Measurements from ENCODE around the gene ADGRD2. TPM values are rescaled to one million over a fixed set of nuclear protein-coding genes. Genes with fewer than 3 reads are reported as not detected.

ADGRD2 gene
- total RNA-seq, 3 donors from 2014 or later = not detected

GRCh38 chr9:124477648-124478285 is 27.5 kb downstream of the ADGRD2 start:
- H3K36me3 ChIP-seq (ENCODE audit: low read depth) = no peaks in the 10 kb centered on the region
- H3K4me1 ChIP-seq (ENCODE audit: low read depth) = peaks cover 6% of the 10 kb centered on the region
- no peak for TF ChIP-seq CTCF (IDR thresholded peaks at IDR 0.05)
- intact Hi-C loops (cut with DNase I, micrococcal nuclease) = no loop called here
- DNase-seq (no peak), ATAC-seq (no peak)
- H3K4me3 ChIP-seq = no peak overlapping the region
- no peaks in the 10 kb centered on the region for H3K9me3 ChIP-seq

GRCh38 chr9:124478354-124478753 is 28.1 kb downstream of the ADGRD2 start:
- intact Hi-C loops (cut with DNase I, micrococcal nuclease) = no loop called here
- Histone ChIP-seq H3K4me3 (no peak overlapping the region), H3K36me3 (ENCODE audit: low read depth) (no peaks in the 10 kb centered on the region), H3K9me3 (no peaks in the 10 kb centered on the region), H3K4me1 (ENCODE audit: low read depth) (peaks cover 6% of the 10 kb centered on the region)
- no peak for DNase-seq
- TF ChIP-seq CTCF (IDR thresholded peaks at IDR 0.05) = no peak
- ATAC-seq = no peak

- TF ChIP-seq CTCF (IDR thresholded peaks at IDR 0.05) = no peak
Measured at GRCh38 chr9:124479371-124479770, 29.1 kb downstream of the ADGRD2 start.

GRCh38 chr9:124479947-124480620 is 29.8 kb downstream of the ADGRD2 start:
- H3K4me1 ChIP-seq (ENCODE audit: low read depth) = peaks cover 6% of the 10 kb centered on the region
- no peaks in the 10 kb centered on the region for H3K36me3 ChIP-seq (ENCODE audit: low read depth)
- DNase-seq (peak in 1 of 3 donors; percentile 16), ATAC-seq (peak; percentile 64)
- no peak overlapping the region for H3K4me3 ChIP-seq
- intact Hi-C loops (cut with DNase I, micrococcal nuclease) = no loop called here
- H3K9me3 ChIP-seq = no peaks in the 10 kb centered on the region
- TF ChIP-seq CTCF (IDR thresholded peaks at IDR 0.05) = no peak

More at GRCh38 chr9:124479371-124479770, 29.1 kb downstream of the ADGRD2 start:
- intact Hi-C loops (cut with DNase I, micrococcal nuclease) = no loop called here
- no peak for DNase-seq
- Histone ChIP-seq H3K4me1 (ENCODE audit: low read depth) (peaks cover 6% of the 10 kb centered on the region), H3K4me3 (no peak overlapping the region), H3K9me3 (no peaks in the 10 kb centered on the region), H3K36me3 (ENCODE audit: low read depth) (no peaks in the 10 kb centered on the region)
- ATAC-seq = no peak

- intact Hi-C loops (cut with DNase I, micrococcal nuclease) = no loop called here
- Histone ChIP-seq H3K9me3 (no peaks in the 10 kb centered on the region), H3K36me3 (ENCODE audit: low read depth) (no peaks in the 10 kb centered on the region), H3K4me3 (no peak overlapping the region), H3K4me1 (ENCODE audit: low read depth) (peaks cover 6% of the 10 kb centered on the region)
- ATAC-seq (peak; percentile 71), DNase-seq (peak in 1 of 3 donors; percentile 40)
- TF ChIP-seq CTCF (IDR thresholded peaks at IDR 0.05) = no peak
Measured at GRCh38 chr9:124480621-124480981, 30.4 kb downstream of the ADGRD2 start.
